Measurements from ENCODE around the gene WDR45. TPM values are rescaled to one million over a fixed set of nuclear protein-coding genes. Genes with fewer than 3 reads are reported as not detected.

Gene WDR45
- total RNA-seq, 4 donors from 2014 or later = 65.8 to 122 (median 86.8) TPM

- DNase-seq (ENCODE audit: low spot score in 2 of 2) = no peak
- Histone ChIP-seq H3K4me1 (no peaks in the 10 kb centered on the region), H3K27ac (no peak overlapping the region), H3K4me3 (no peak overlapping the region), H3K9me3 (no peaks in the 10 kb centered on the region), H3K27me3 (no peaks in the 10 kb centered on the region), H3K36me3 (peaks cover 7% of the 10 kb centered on the region)
- TF ChIP-seq CTCF (IDR thresholded peaks at IDR 0.05) (peak in 1 of 2 donors; percentile 31), POLR2A (IDR thresholded peaks at IDR 0.05) (no peak), EP300 (IDR thresholded peaks at IDR 0.05) (no peak)
- WGBS = 47% methylated on average over 7 of the region's 7 CpGs
Measured at GRCh38 chrX:49106930-49107329, 27.2 kb upstream of the WDR45 start.

DNA sequence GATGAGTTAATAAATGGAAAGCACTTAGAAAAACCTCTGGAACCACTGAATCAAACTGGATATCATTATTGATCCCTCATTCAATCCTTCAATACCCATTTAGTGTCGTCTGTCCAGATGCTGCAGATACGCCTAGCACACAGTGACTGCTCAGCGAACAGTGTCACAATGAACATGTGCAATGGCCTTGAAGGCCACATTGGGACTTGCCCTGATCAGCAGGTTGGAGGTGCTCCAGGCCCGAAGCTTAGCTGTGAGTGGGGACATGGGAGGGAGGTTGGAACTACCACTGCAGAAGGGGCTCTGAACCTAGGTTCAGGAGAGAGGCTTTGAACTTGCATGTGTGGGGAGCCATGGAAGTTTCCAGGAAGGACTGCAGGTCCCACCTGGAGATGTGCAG lies 26.6 kb upstream of the WDR45 start:
- H3K27me3 ChIP-seq = no peaks in the 10 kb centered on the region
- TF ChIP-seq CTCF (IDR thresholded peaks at IDR 0.05) (no peak), POLR2A (IDR thresholded peaks at IDR 0.05) (no peak), POLR2AphosphoS5 (IDR thresholded peaks at IDR 0.05) (no peak), EP300 (IDR thresholded peaks at IDR 0.05) (no peak)
- H3K9me3 ChIP-seq = no peaks in the 10 kb centered on the region
- no peak overlapping the region for H3K27ac ChIP-seq
- H3K4me3 ChIP-seq = no peak overlapping the region
- peaks cover 6% of the 10 kb centered on the region for H3K36me3 ChIP-seq
- H3K4me1 ChIP-seq = no peaks in the 10 kb centered on the region
- 90% methylated on average over 3 of the region's 4 CpGs for WGBS
- DNase-seq (ENCODE audit: low spot score in 2 of 2) = no peak

DNA sequence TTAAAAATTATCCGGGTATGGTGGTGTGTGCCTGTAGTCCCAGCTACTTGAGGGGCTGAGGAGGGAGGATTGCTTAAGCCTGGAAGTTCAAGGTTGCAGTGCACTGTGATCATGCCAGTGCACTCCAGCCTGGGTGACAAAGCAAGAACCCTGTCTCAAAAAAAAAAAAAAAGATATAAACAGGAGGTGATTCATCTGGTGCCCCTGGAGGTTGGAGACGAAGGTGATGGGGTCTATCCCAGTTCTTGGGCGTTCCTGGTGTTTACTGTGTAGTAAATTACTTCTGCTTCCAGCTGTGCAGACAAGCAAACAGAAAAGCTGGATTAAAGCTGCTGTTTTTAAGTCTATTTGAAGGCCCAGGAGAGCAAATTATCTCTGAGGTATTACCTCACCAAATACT lies 23.9 kb upstream of the WDR45 start:
- Histone ChIP-seq H3K27me3 (no peaks in the 10 kb centered on the region), H3K4me3 (no peak overlapping the region), H3K9me3 (no peaks in the 10 kb centered on the region), H3K27ac (no peak overlapping the region), H3K36me3 (no peaks in the 10 kb centered on the region), H3K4me1 (no peaks in the 10 kb centered on the region)
- WGBS = 64% methylated on average over 3 of the region's 3 CpGs
- TF ChIP-seq POLR2AphosphoS5 (IDR thresholded peaks at IDR 0.05) = no peak
- no peak for TF ChIP-seq POLR2A (IDR thresholded peaks at IDR 0.05)
- TF ChIP-seq CTCF (IDR thresholded peaks at IDR 0.05) = no peak
- no peak for TF ChIP-seq EP300 (IDR thresholded peaks at IDR 0.05)
- no peak for DNase-seq (ENCODE audit: low spot score in 2 of 2)

DNA sequence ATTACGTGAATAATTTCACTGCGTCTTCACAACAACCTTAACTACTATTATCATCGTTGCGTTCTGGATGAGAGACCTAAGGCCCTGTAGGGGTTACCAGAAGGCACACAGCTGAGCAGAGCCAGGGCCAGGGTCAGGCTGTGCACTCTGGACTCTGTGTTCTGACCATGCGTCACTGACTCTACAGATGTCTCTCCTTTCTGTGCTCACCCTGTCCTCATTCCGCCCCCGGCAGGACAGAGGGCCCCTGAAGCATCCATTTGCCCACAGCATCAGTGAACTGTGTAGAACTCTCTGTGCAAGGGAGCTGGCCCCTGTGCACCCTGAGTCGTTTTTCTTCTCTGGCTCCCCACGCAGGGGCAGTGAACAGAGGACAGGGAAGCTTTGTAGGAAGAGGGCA lies 22.5 kb upstream of the WDR45 start:
- H3K27ac ChIP-seq = no peak overlapping the region
- H3K4me3 ChIP-seq = no peak overlapping the region
- no peaks in the 10 kb centered on the region for H3K4me1 ChIP-seq
- no peak for DNase-seq (ENCODE audit: low spot score in 2 of 2)
- TF ChIP-seq CTCF (IDR thresholded peaks at IDR 0.05) = no peak
- no peak for TF ChIP-seq POLR2A (IDR thresholded peaks at IDR 0.05)
- TF ChIP-seq EP300 (IDR thresholded peaks at IDR 0.05) = no peak
- no peak for TF ChIP-seq POLR2AphosphoS5 (IDR thresholded peaks at IDR 0.05)
- H3K36me3 ChIP-seq = no peaks in the 10 kb centered on the region
- H3K27me3 ChIP-seq = no peaks in the 10 kb centered on the region
- H3K9me3 ChIP-seq = no peaks in the 10 kb centered on the region
- 77% methylated on average over 9 of the region's 9 CpGs for whole genome bisulfite sequencing

DNA sequence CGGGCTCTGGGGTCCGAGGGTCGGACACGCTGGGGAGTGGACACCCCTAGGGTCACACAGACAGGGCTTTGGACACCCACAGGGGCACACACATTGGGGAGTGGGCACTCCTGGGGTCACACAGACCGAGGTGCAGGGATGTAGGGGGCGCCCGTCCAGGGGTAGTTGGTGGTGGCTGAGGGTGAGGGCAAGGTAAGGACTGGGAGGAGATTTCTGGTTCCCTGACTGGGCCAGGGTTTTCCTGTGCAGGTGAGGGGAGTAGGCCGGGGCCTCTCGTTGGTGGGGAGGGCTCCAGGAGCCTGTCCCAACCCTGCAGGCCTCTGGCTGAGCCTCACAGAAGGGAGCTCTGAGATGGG lies 21.9 kb upstream of the WDR45 start:
- H3K4me1 ChIP-seq = no peaks in the 10 kb centered on the region
- H3K36me3 ChIP-seq = no peaks in the 10 kb centered on the region
- H3K4me3 ChIP-seq = peak overlapping the region; percentile 58
- no peaks in the 10 kb centered on the region for H3K9me3 ChIP-seq
- H3K27me3 ChIP-seq = no peaks in the 10 kb centered on the region
- DNase-seq (ENCODE audit: low spot score in 2 of 2) = no peak
- no peak for TF ChIP-seq CTCF (IDR thresholded peaks at IDR 0.05)
- TF ChIP-seq EP300 (IDR thresholded peaks at IDR 0.05) = no peak
- TF ChIP-seq POLR2AphosphoS5 (IDR thresholded peaks at IDR 0.05) = no peak
- no peak for TF ChIP-seq POLR2A (IDR thresholded peaks at IDR 0.05)
- peak overlapping the region; percentile 54 for H3K27ac ChIP-seq
- 46% methylated on average over 4 of the region's 9 CpGs for WGBS
